ENCODE data around the gene HSPB8.

HSPB8 gene

DNA sequence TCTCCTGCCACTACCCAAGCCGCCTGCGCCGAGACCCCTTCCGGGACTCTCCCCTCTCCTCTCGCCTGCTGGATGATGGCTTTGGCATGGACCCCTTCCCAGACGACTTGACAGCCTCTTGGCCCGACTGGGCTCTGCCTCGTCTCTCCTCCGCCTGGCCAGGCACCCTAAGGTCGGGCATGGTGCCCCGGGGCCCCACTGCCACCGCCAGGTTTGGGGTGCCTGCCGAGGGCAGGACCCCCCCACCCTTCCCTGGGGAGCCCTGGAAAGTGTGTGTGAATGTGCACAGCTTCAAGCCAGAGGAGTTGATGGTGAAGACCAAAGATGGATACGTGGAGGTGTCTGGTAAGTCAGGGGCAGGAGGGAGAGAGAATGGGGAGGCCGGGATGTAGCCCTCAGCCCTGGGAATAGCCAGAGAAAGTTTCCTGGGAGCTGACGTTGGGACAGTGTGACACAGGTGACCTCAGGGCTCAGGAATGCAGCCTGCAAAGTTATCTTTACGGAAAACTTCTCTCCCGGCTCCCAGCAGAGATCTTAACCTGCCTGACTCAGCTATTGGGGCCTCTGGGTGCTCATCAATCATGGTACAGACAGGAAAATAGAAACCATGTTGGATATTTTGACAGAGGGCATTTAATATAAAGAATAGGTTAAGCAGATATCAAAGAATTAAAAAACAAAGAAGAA, 747 bp downstream of the HSPB8 start:
- H3K27ac ChIP-seq: peak overlapping the region; percentile 55
- TF ChIP-seq ZFX (IDR thresholded peaks at IDR 0.05; ENCODE audit: borderline replicate concordance): no peak
- TF ChIP-seq, protein P1, sequence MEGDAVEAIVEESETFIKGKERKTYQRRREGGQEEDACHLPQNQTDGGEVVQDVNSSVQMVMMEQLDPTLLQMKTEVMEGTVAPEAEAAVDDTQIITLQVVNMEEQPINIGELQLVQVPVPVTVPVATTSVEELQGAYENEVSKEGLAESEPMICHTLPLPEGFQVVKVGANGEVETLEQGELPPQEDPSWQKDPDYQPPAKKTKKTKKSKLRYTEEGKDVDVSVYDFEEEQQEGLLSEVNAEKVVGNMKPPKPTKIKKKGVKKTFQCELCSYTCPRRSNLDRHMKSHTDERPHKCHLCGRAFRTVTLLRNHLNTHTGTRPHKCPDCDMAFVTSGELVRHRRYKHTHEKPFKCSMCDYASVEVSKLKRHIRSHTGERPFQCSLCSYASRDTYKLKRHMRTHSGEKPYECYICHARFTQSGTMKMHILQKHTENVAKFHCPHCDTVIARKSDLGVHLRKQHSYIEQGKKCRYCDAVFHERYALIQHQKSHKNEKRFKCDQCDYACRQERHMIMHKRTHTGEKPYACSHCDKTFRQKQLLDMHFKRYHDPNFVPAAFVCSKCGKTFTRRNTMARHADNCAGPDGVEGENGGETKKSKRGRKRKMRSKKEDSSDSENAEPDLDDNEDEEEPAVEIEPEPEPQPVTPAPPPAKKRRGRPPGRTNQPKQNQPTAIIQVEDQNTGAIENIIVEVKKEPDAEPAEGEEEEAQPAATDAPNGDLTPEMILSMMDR (IDR thresholded peaks at IDR 0.05): no peak

- H3K27ac ChIP-seq: no peak overlapping the region
- no peak for TF ChIP-seq ZFX (IDR thresholded peaks at IDR 0.05; ENCODE audit: borderline replicate concordance)
- TF ChIP-seq, protein P1 (IDR thresholded peaks at IDR 0.05): no peak
These were observed 1.8 kb downstream of the HSPB8 start for GRCh38 chr12:119180380-119181040.

DNA sequence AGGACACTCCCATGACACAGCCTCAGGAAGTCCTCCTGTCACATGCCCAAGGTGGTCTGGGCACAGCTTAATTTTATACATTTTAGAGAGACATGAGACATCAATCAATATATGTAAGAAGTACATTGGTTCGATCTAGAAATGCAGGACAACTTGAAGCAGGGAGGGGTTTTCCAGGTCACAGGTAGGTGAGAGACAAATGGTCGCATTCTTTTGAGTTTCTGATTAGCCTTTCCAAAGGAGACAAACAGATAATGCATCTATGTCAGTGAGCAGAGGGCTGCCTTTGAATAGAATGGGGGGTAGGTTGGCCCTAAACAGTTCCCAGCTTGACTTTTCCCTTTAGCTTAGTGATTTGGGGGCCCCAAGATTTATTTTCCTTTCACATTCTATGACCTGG, 2.5 kb downstream of the HSPB8 start:
- H3K27ac ChIP-seq: no peak overlapping the region
- TF ChIP-seq, protein P1 (IDR thresholded peaks at IDR 0.05): no peak
- TF ChIP-seq ZFX (IDR thresholded peaks at IDR 0.05; ENCODE audit: borderline replicate concordance): no peak

GRCh38 chr12:119181944-119182343, 3.2 kb downstream of the HSPB8 start:
- no peak overlapping the region for H3K27ac ChIP-seq
- TF ChIP-seq, protein P1 (IDR thresholded peaks at IDR 0.05): no peak
- TF ChIP-seq ZFX (IDR thresholded peaks at IDR 0.05; ENCODE audit: borderline replicate concordance): no peak

DNA sequence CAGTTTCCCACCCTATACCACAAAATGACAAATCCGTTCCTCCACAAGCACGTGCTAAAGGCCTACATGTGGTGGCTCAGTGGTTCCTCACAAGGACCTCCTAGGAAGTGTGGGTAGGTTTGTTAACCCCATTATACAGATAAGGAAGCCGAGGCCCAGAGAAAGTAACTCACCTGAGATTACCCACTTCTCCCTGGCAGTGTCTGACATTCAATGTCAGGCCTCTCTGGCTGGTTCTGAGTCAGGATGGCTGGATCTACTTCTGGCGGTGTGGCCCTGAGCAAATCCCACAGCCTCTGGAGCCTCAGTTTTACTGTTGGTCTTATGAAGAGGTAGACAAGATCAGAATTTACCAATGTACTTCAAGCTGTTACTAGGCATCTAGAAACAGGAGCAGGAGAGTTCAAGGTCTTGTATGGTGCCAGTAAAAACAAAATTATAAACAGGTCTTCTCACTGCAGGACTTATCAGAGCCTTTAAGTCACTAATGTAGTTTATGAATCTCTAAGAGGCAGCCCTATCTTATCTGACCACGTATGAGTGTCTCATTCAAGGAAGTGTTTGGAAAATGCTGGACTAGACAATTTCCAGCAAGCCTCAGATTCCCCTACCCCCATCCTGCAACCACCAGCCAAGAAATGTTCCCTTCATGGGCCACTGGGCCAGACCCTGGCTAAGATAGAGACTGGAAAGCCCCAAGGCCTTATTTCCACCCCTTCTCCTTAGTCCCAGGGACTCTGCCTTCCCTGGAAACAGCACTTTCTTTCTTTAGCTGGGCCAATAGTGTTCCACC, 4.2 kb downstream of the HSPB8 start:
- H3K27ac ChIP-seq: no peak overlapping the region
- TF ChIP-seq, protein P1 (IDR thresholded peaks at IDR 0.05): no peak
- TF ChIP-seq ZFX (IDR thresholded peaks at IDR 0.05; ENCODE audit: borderline replicate concordance): no peak

GRCh38 chr12:119183942-119184695, 5.4 kb downstream of the HSPB8 start:
- no peak for TF ChIP-seq ZFX (IDR thresholded peaks at IDR 0.05; ENCODE audit: borderline replicate concordance)
- TF ChIP-seq, protein P1 (IDR thresholded peaks at IDR 0.05): no peak
- H3K27ac ChIP-seq: no peak overlapping the region
